Subcutaneous abdominal adipose tissue (tissue), 5 donors: Measurements from ENCODE around the gene ATXN1L.
"Not testable (repeated sequence)": the region's sequence is repeated elsewhere in the genome, so short reads cannot be mapped to it uniquely, and the experiment has no call there.

Experiments
- H3K27ac ChIP-seq: one replicate; pipeline ENCODE4 v1.7.0; 2013; ENCODE audit warnings: low read depth, mild to moderate bottlenecking, inconsistent platforms, low read length, moderate library complexity
- H3K27me3 ChIP-seq, 5 donors: one replicate each; pipeline ENCODE4 v1.7.0; 2013; ENCODE audit warnings: low read length in 5 of 5, inconsistent platforms in 1 of 5; ENCODE audit not compliant: control insufficient read depth in 5 of 5, insufficient read depth in 4 of 5
- H3K36me3 ChIP-seq, 5 donors: one replicate each; pipeline ENCODE4 v1.7.0; 2013; ENCODE audit warnings: low read length in 5 of 5; ENCODE audit not compliant: control insufficient read depth in 5 of 5, insufficient read depth in 5 of 5
- H3K4me1 ChIP-seq, 5 donors: one replicate each; pipeline ENCODE4 v1.7.0; 2013; ENCODE audit warnings: low read length in 5 of 5, mild to moderate bottlenecking in 3 of 5, moderate library complexity in 1 of 5; ENCODE audit not compliant: control insufficient read depth in 5 of 5, insufficient read depth in 5 of 5
- H3K4me3 ChIP-seq, 5 donors: one replicate each; pipeline ENCODE4 v1.7.0; 2013; ENCODE audit warnings: low read length in 5 of 5, low read depth in 1 of 5
- H3K9ac ChIP-seq, 5 donors: one replicate each; pipeline ENCODE4 v1.7.0; 2013; ENCODE audit warnings: low read length in 5 of 5, mild to moderate bottlenecking in 4 of 5, moderate library complexity in 3 of 5
- H3K9me3 ChIP-seq, 5 donors: one replicate each; pipeline ENCODE4 v1.7.0; 2013; ENCODE audit warnings: low read length in 5 of 5; ENCODE audit not compliant: control insufficient read depth in 5 of 5
- donor health status: healthy.
- donor health status: healthy.
- donor health status: healthy.
- donor health status: healthy.
- donor health status: healthy.

The ATXN1L gene

DNA sequence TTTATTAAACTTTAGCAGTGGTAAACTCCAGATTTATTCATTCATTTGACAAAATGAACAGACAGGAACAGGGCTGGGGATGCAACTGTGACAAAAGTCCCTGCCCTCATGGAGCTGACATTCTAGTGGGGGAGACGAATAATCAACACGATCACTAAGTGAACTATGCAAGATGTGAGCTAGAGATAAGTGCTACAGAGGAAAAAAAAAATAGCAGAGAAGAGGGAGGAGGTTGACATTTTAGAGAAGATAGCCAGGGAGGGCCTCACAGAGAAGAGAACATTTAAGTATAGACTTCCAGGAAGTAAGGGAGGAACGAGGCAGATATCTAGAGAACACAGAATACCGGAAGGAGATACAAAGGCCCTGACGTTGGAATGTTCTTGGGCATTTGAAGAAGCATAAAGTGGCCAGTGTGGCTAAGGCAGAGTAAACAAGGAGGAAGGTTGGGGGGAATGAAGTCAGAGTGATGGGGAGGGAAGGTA lies 19.2 kb upstream of the ATXN1L start:
- Histone ChIP-seq H3K4me3 (no peak overlapping the region), H3K36me3 (peaks cover 0 to 9% (median 0%) of the 10 kb centered on the region in 5 donors), H3K4me1 (no peaks in the 10 kb centered on the region), H3K27ac (no peak overlapping the region), H3K9ac (no peak overlapping the region), H3K9me3 (no peaks in the 10 kb centered on the region), H3K27me3 (no peaks in the 10 kb centered on the region)

GRCh38 chr16:71830359-71830758 lies 15.4 kb upstream of the ATXN1L start:
- H3K27ac ChIP-seq: no peak overlapping the region

GRCh38 chr16:71831698-71832097 lies 14.1 kb upstream of the ATXN1L start:
- not testable (repeated sequence) for H3K27ac ChIP-seq, H3K9me3 ChIP-seq, H3K36me3 ChIP-seq, H3K9ac ChIP-seq, H3K27me3 ChIP-seq, H3K4me1 ChIP-seq, H3K4me3 ChIP-seq

More at GRCh38 chr16:71830359-71830758, 15.4 kb upstream of the ATXN1L start:
- no peaks in the 10 kb centered on the region for H3K27me3 ChIP-seq
- H3K9ac ChIP-seq: no peak overlapping the region
- no peaks in the 10 kb centered on the region for H3K9me3 ChIP-seq
- H3K36me3 ChIP-seq: peaks cover 0 to 6% (median 0%) of the 10 kb centered on the region in 5 donors
- H3K4me1 ChIP-seq: no peaks in the 10 kb centered on the region
- no peak overlapping the region for H3K4me3 ChIP-seq

DNA sequence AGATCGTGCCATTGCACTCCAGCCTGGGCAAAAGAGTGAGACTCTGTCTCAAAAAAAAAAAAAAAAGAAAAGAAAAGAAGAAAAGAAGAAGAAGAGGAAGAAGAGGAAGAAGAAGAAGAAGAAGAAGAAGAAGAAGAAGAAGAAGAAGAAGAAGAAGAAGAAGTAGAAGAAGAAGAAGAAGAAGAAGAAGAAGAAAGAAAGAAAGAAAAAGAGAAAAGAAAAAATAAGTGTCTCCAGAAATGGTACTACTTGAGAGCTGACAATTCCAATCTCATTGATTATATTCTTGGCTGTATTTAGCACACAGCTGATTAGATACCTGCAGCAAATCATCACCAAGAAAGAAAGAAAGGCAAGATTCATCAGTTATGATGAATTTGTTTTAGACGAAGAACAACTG lies 13.7 kb upstream of the ATXN1L start:
- not testable (repeated sequence) for H3K4me1 ChIP-seq, H3K27me3 ChIP-seq, H3K9ac ChIP-seq, H3K36me3 ChIP-seq, H3K4me3 ChIP-seq, H3K9me3 ChIP-seq, H3K27ac ChIP-seq

DNA sequence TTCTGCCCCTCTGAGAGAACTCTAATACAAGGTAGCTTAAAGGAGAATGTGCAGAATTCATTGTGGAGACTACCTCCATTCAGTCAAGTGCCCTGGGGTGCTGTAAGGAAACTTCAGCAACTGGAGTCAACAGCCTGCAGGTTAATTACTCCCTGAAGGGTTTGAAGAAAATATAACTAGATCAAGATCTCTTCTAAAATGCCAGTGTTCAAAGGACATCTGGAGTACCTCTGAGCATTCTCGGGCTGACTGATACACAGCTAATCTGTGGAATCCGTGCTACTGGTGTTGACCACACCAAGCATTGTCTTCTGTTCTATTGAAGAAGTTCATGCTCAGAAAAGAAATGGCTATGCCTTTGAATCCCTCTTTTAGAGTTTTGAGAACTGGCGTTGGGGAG lies 11.5 kb upstream of the ATXN1L start:
- no peaks in the 10 kb centered on the region for H3K27me3 ChIP-seq
- H3K27ac ChIP-seq: no peak overlapping the region
- H3K9ac ChIP-seq: no peak overlapping the region
- no peak overlapping the region for H3K4me3 ChIP-seq
- H3K9me3 ChIP-seq: no peaks in the 10 kb centered on the region
- H3K36me3 ChIP-seq: no peaks in the 10 kb centered on the region
- H3K4me1 ChIP-seq: no peaks in the 10 kb centered on the region

DNA sequence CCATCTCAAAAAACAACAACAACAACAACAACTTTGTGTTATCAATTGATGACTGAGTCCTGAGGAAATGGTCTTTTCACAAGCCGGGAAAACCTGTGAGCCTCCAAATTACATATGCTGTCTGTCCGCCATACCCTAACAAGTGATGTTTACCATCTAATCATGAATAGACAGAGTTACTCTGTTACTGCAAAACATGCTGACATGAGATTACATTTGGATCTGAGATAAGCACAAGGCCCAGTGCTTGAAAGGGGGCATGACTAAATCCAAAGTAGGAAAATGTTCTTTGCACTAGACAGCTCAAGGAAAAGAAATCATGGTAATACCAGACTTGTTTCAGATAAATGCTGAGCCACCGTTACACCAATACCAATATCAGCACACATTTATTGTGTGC lies 8.6 kb upstream of the ATXN1L start:
- no peak overlapping the region for H3K27ac ChIP-seq
- no peak overlapping the region for H3K4me3 ChIP-seq
- no peaks in the 10 kb centered on the region for H3K4me1 ChIP-seq
- H3K27me3 ChIP-seq: no peaks in the 10 kb centered on the region
- no peaks in the 10 kb centered on the region for H3K9me3 ChIP-seq
- H3K9ac ChIP-seq: no peak overlapping the region
- no peaks in the 10 kb centered on the region for H3K36me3 ChIP-seq

GRCh38 chr16:71840052-71840451 lies 5.7 kb upstream of the ATXN1L start:
- Histone ChIP-seq H3K9ac (no peak overlapping the region), H3K27me3 (no peaks in the 10 kb centered on the region), H3K4me1 (peaks cover 0 to 2% (median under 1%) of the 10 kb centered on the region in 5 donors), H3K27ac (no peak overlapping the region), H3K4me3 (no peak overlapping the region), H3K36me3 (no peaks in the 10 kb centered on the region), H3K9me3 (no peaks in the 10 kb centered on the region)

DNA sequence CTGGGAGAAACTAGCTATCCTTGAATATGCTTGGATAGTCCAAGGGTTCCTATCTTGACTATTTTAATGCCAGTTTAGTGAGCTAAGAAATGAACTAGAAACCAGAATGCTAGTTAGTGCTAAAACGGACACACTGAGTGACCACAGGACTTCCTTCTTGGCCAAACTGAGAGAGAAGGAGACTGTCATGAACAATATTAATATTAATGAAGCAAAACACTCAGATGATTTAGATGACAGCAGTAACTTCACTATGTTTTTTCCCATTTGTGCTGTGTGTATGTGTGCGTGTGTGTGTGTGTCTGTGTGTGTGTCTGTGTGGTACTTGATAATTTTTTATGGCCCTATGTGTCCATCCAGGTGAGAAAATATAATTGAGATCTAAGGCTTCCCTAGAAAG lies 2.2 kb upstream of the ATXN1L start:
- Histone ChIP-seq H3K27me3 (no peaks in the 10 kb centered on the region), H3K4me3 (no peak overlapping the region), H3K9me3 (no peaks in the 10 kb centered on the region), H3K4me1 (peaks cover 3 to 24% (median 20%) of the 10 kb centered on the region in 5 donors), H3K27ac (no peak overlapping the region), H3K36me3 (peaks cover 4 to 8% (median 6%) of the 10 kb centered on the region in 5 donors), H3K9ac (no peak overlapping the region)

GRCh38 chr16:71846431-71846830 lies 655 bp downstream of the ATXN1L start:
- H3K4me1 ChIP-seq: peaks cover 3 to 36% (median 30%) of the 10 kb centered on the region in 5 donors
- peak overlapping the region; percentile 68 to 100 (median 99) for H3K9ac ChIP-seq
- peak overlapping the region; percentile 85 for H3K27ac ChIP-seq
- H3K9me3 ChIP-seq: no peaks in the 10 kb centered on the region
- no peaks in the 10 kb centered on the region for H3K27me3 ChIP-seq
- peak overlapping the region; percentile 88 to 97 (median 97) for H3K4me3 ChIP-seq
- peaks cover 6 to 35% (median 33%) of the 10 kb centered on the region in 5 donors for H3K36me3 ChIP-seq

DNA sequence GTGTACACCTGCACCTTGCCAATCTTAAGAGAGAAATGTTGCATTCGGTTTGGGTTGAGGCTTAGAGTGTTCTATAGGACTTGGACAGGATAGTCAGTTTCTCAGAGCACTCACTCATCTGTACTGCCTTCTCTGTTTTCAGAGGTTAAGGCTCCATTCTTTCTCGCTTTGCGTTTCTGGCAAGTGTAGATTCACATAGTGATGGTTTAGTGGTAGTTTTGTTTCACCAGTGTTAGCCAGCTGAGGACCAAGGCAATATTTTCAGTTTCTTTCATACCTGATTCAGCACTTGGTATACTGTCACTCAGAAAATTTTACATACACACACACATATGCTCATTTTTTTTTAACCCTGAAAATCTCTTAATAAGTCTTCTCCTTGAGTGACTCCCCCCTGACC lies 1.3 kb downstream of the ATXN1L start:
- peak overlapping the region; percentile 57 to 100 (median 99) for H3K9ac ChIP-seq

More for the DNA sequence above, 1.3 kb downstream of the ATXN1L start:
- H3K36me3 ChIP-seq: peaks cover 6 to 40% (median 37%) of the 10 kb centered on the region in 5 donors
- peak overlapping the region; percentile 88 to 97 (median 97) for H3K4me3 ChIP-seq
- H3K9me3 ChIP-seq: no peaks in the 10 kb centered on the region
- peak overlapping the region; percentile 85 for H3K27ac ChIP-seq
- H3K27me3 ChIP-seq: no peaks in the 10 kb centered on the region
- H3K4me1 ChIP-seq: peaks cover 3 to 43% (median 37%) of the 10 kb centered on the region in 5 donors
